H1 (cell line): Measurements from ENCODE around the gene SPOCK1. TPM values are rescaled to one million over a fixed set of nuclear protein-coding genes. Genes with fewer than 3 reads are reported as not detected.

ENCODE experiments used
- CTCF ChIA-PET: fragments of 300-600 bp; sonication (Branson Sonifier 250); formaldehyde crosslinking; loops from one replicate; lab custom pipeline; 2021; ENCODE audit not compliant: partially characterized antibody; lab: Charles Lee
- POLR2A ChIA-PET: fragments of 300-600 bp; sonication (Branson Sonifier 250); formaldehyde crosslinking; loops from one replicate; lab custom pipeline; 2021; ENCODE audit warnings: inconsistent platforms; ENCODE audit not compliant: partially characterized antibody; lab: Charles Lee
- DNase-seq, 2 experiments: peaks; one replicate each; pipeline versions ENCODE4 v3.0.0 to v3.0.0-alpha.2; 2010 to 2022; ENCODE audit warnings: low spot score in 2 of 2, low read depth in 1 of 2, mixed read lengths in 1 of 2
- FAIRE-seq: peaks from 2 replicates; lab custom pipeline; 2011; peaks lifted over from hg19 to GRCh38; lab: Jason Lieb, UNC
- H2AFZ ChIP-seq: 2 replicates; pipeline ENCODE4 v1.8.1; 2012; ENCODE audit warnings: low read length, inconsistent platforms
- H2AK5ac ChIP-seq: 2 replicates; pipeline ENCODE4 v1.6.1; 2013; ENCODE audit warnings: low read depth, low read length
- H2BK120ac ChIP-seq: replicated peaks from 2 replicates; pipeline ENCODE3; 2013; ENCODE audit warnings: low read depth, low read length, inconsistent platforms
- H2BK12ac ChIP-seq: 2 replicates; pipeline ENCODE4 v1.6.1; 2013; ENCODE audit warnings: low read depth, low read length
- H2BK15ac ChIP-seq: 2 replicates; pipeline ENCODE4 v1.6.1; 2013; ENCODE audit warnings: low read length
- H2BK20ac ChIP-seq: 2 replicates; pipeline ENCODE4 v1.6.1; 2013; ENCODE audit warnings: low read length
- H2BK5ac ChIP-seq: 2 replicates; pipeline ENCODE4 v1.6.1; 2013; ENCODE audit warnings: low read depth, low read length
- H3K14ac ChIP-seq: 2 replicates; pipeline ENCODE4 v1.6.1; 2013; ENCODE audit warnings: inconsistent platforms; ENCODE audit not compliant: insufficient read length
- H3K18ac ChIP-seq: 2 replicates; pipeline ENCODE4 v1.6.1; 2013; ENCODE audit warnings: low read length; ENCODE audit errors: extremely low read depth
- H3K23ac ChIP-seq: 2 replicates; pipeline ENCODE4 v1.6.1; 2013; ENCODE audit warnings: inconsistent platforms; ENCODE audit not compliant: insufficient read length
- H3K23me2 ChIP-seq: 2 replicates; pipeline ENCODE4 v1.6.1; 2013; ENCODE audit warnings: low read depth, low read length
- H3K27ac ChIP-seq: 2 replicates; pipeline ENCODE4 v1.6.1; 2011; ENCODE audit warnings: low read depth, low read length, inconsistent platforms
- H3K27me3 ChIP-seq, 4 experiments: replicated peaks in 1 of 4; 1 replicate in 1 of 4; 2 replicates in 3 of 4; pipeline versions ENCODE4 v1.6.1 to v1.8.1; 2011 to 2013; ENCODE audit warnings: low read length in 3 of 4, mild to moderate bottlenecking in 3 of 4, inconsistent platforms in 2 of 4, mixed read lengths in 2 of 4, moderate library complexity in 1 of 4; ENCODE audit not compliant: control insufficient read depth in 3 of 4, insufficient read depth in 3 of 4; ENCODE audit errors: extremely low read depth in 1 of 4
- H3K36me3 ChIP-seq, 4 experiments: 2 replicates each; pipeline versions ENCODE4 v1.6.1 to v1.8.1; 2011 to 2013; ENCODE audit warnings: mild to moderate bottlenecking in 4 of 4, low read length in 3 of 4, moderate library complexity in 2 of 4, control low read depth in 1 of 4, inconsistent platforms in 1 of 4; ENCODE audit not compliant: insufficient read depth in 4 of 4, control insufficient read depth in 2 of 4
- H3K4ac ChIP-seq: replicated peaks from 2 replicates; pipeline ENCODE3; 2013; ENCODE audit warnings: low read length, low read depth, mixed read lengths, inconsistent platforms; ENCODE audit not compliant: insufficient read length
- H3K4me1 ChIP-seq, 4 experiments: replicated peaks in 1 of 4; 1 replicate in 1 of 4; 2 replicates in 3 of 4; pipeline versions ENCODE4 v1.6.1 to v1.8.1; 2011 to 2013; ENCODE audit warnings: low read length in 3 of 4, inconsistent platforms in 2 of 4, mixed read lengths in 1 of 4; ENCODE audit not compliant: insufficient read depth in 4 of 4, control insufficient read depth in 3 of 4
- H3K4me2 ChIP-seq, 2 experiments: 2 replicates each; pipeline versions ENCODE4 v1.6.1 to v1.8.1; 2011 to 2013; ENCODE audit warnings: low read depth in 2 of 2, low read length in 2 of 2, control low read depth in 1 of 2, inconsistent platforms in 1 of 2, mild to moderate bottlenecking in 1 of 2; ENCODE audit not compliant: insufficient read depth in 1 of 2
- H3K4me3 ChIP-seq, 4 experiments: fragments of 200-600, 300-600 bp in 1 of 4; sonication (generic), shearing (Covaris generic), sonication (Bioruptor Twin) in 1 of 4; 2 replicates each; pipeline versions ENCODE4 v1.5.1 to v1.8.1; 2011 to 2016; ENCODE audit warnings: low read length in 4 of 4, low read depth in 3 of 4, control low read depth in 2 of 4, inconsistent platforms in 2 of 4, mild to moderate bottlenecking in 2 of 4, mixed read lengths in 1 of 4, moderate library complexity in 1 of 4; ENCODE audit not compliant: insufficient read depth in 2 of 4; ENCODE audit errors: extremely low read depth in 1 of 4
- H3K56ac ChIP-seq: replicated peaks from 2 replicates; pipeline ENCODE3; 2013; ENCODE audit warnings: low read depth, mild to moderate bottlenecking, mixed read lengths, low read length, inconsistent platforms; ENCODE audit not compliant: insufficient read length
- H3K79me1 ChIP-seq: 2 replicates; pipeline ENCODE4 v1.6.1; 2013; ENCODE audit warnings: low read depth, low read length, control low read depth
- H3K79me2 ChIP-seq, 2 experiments: 2 replicates each; pipeline versions ENCODE4 v1.6.1 to v1.8.1; 2012 to 2013; ENCODE audit warnings: low read length in 2 of 2, mild to moderate bottlenecking in 2 of 2, inconsistent platforms in 1 of 2; ENCODE audit not compliant: insufficient read depth in 2 of 2, control insufficient read depth in 1 of 2
- H3K9ac ChIP-seq, 4 experiments: replicated peaks in 1 of 4; 1 replicate in 1 of 4; 2 replicates in 3 of 4; pipeline versions ENCODE4 v1.6.1 to v1.8.1; 2011 to 2013; ENCODE audit warnings: low read depth in 3 of 4, low read length in 3 of 4, control low read depth in 2 of 4, mild to moderate bottlenecking in 2 of 4, moderate library complexity in 2 of 4, inconsistent platforms in 1 of 4; ENCODE audit errors: extremely low read depth in 1 of 4
- H3K9me3 ChIP-seq, 2 experiments: 2 replicates each; pipeline versions ENCODE4 v1.6.1 to v1.8.1; 2012 to 2013; ENCODE audit warnings: mild to moderate bottlenecking in 2 of 2, moderate library complexity in 2 of 2, control low read depth in 1 of 2, inconsistent platforms in 1 of 2, low read depth in 1 of 2, low read length in 1 of 2, mixed read lengths in 1 of 2; ENCODE audit not compliant: insufficient read depth in 2 of 2
- H4K20me1 ChIP-seq, 2 experiments: replicated peaks in 1 of 2; 2 replicates each; pipeline versions ENCODE3 to v1.8.1; 2011 to 2013; ENCODE audit warnings: inconsistent platforms in 2 of 2, low read length in 2 of 2, mild to moderate bottlenecking in 1 of 2; ENCODE audit not compliant: insufficient read depth in 2 of 2, control insufficient read depth in 1 of 2
- H4K5ac ChIP-seq: 2 replicates; pipeline ENCODE4 v1.6.1; 2013; ENCODE audit warnings: low read length, low read depth, mixed read lengths, inconsistent platforms; ENCODE audit not compliant: insufficient read length
- H4K8ac ChIP-seq: 2 replicates; pipeline ENCODE4 v1.8.0; 2013; ENCODE audit warnings: mild to moderate bottlenecking, moderate library complexity, low read length, inconsistent platforms; ENCODE audit not compliant: insufficient read depth; ENCODE audit errors: extremely low read depth
- H4K91ac ChIP-seq: replicated peaks from 2 replicates; pipeline ENCODE3; 2013; ENCODE audit warnings: low read length, mixed read lengths, inconsistent platforms; ENCODE audit not compliant: insufficient read length
- CBX5 ChIP-seq: fragments of 300-800, 300-1000 bp; sonication (generic); IDR thresholded peaks from 2 replicates; pipeline ENCODE4 v1.7.1; 2016; ENCODE audit warnings: antibody characterized with exemption, low read length, low read depth
- CEBPB ChIP-seq: IDR thresholded peaks from 2 replicates; pipeline ENCODE4 v1.6.1; 2012; ENCODE audit warnings: low read depth, low read length
- CHD2 ChIP-seq: IDR thresholded peaks from 2 replicates; pipeline ENCODE4 v1.6.1; 2012; ENCODE audit warnings: low read length, improper control_type of control experiment
- POU5F1 ChIP-seq: IDR thresholded peaks from 2 replicates; pipeline ENCODE4 v1.6.1; 2011; ENCODE audit warnings: low read depth, mild to moderate bottlenecking, low read length, moderate library complexity
- RAD21 ChIP-seq, 2 experiments: IDR thresholded peaks in 1 of 2; conservative IDR thresholded peaks in 1 of 2; 2 replicates each; pipeline ENCODE4 v1.6.1; 2011; ENCODE audit warnings: low read depth in 2 of 2, low read length in 2 of 2, improper control_type of control experiment in 1 of 2, inconsistent platforms in 1 of 2, mild to moderate bottlenecking in 1 of 2, moderate library complexity in 1 of 2
- SAP30 ChIP-seq: fragments of 300-600 bp; sonication (generic); IDR thresholded peaks from 2 replicates; pipeline ENCODE4 v1.7.1; 2012; ENCODE audit warnings: low read length, moderate library complexity, mild to moderate bottlenecking, inconsistent platforms; ENCODE audit not compliant: insufficient read depth, insufficient replicate concordance
- SRF ChIP-seq: IDR thresholded peaks from 2 replicates; pipeline ENCODE4 v1.6.1; 2011; ENCODE audit warnings: mild to moderate bottlenecking, low read depth, low read length, moderate library complexity
- WGBS, 2 experiments: shearing (Covaris generic) in 1 of 2; methylation state at CpG; one replicate each; pipeline versions ENCODE4 v1.1.6 to v1.1.7; 2013 to 2015; ENCODE audit warnings: low lambda C conversion rate in 2 of 2, mixed read lengths in 2 of 2, inconsistent platforms in 1 of 2, low coverage in 1 of 2, missing lambda C conversion rate in 1 of 2; ENCODE audit not compliant: insufficient replicate concordance in 2 of 2, insufficient coverage in 1 of 2, insufficient read length in 1 of 2; ENCODE audit errors: extremely low coverage in 1 of 2, missing lambda C conversion rate in 1 of 2; 5-methylcytosine and 5-hydroxymethylcytosine counted together
- polyA plus RNA-seq, 7 experiments: library from polyadenylated mRNA; depleted of rRNA in 3 of 7; stranded (reverse) in 5 of 7; unstranded in 2 of 7; fragments of >200 nt in 5 of 7; fragments of 200-250 nt in 2 of 7; gene quantifications; 1 replicate in 5 of 7; 2 replicates in 1 of 7; 4 replicates in 1 of 7; pipeline versions ENCODE4 v1.2.1 to v1.2.3, GENCODE V29; 2011 to 2013; ENCODE audit warnings: missing spikeins in 2 of 7, mixed read lengths in 2 of 7
- total RNA-seq: library from RNA; stranded (reverse); fragmentation: NEBNext Ultra II Directional; extraction: Animal tissue kit (Norgen Biotek cat#: 25700); gene quantifications from 2 replicates; pipeline ENCODE4 v1.2.1, GENCODE V29; 2021

Gene SPOCK1
- total and polyA plus RNA-seq, 2 of the 8 experiments (the other 6 are each of a cell fraction or from before 2014, with no cell fraction given): 6.9 to 18.1 TPM

DNA sequence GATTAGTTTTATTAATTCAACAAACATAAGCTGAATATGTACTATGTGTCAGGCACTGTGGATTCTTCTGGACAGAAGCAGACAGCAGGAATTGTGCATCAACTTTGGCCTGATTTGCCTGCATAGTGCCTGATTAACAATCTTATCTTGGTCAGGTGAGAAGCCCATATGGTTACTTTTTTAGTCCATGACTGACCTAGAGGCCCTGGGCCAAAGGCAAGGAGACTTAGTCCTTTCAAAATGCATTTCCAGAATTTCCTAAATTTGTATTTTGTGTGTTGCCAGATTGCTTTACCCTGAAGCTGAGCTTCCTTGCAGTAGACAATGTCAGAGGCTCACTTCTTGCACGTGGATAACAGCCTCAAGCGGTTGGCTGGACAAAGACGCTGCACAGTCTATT lies 286.7 kb downstream of the SPOCK1 start:
- H4K91ac ChIP-seq: no peak overlapping the region
- H3K79me1 ChIP-seq: no peaks in the 10 kb centered on the region
- H3K4me1 ChIP-seq: peaks cover 0 to 1% (median 0%) of the 10 kb centered on the region in 4 experiments; a peak in 1 of 7 replicates
- TF ChIP-seq RAD21 (IDR thresholded peaks at IDR 0.05 in 1 of 2, conservative IDR thresholded peaks at IDR 0.05 in 1 of 2; ENCODE audit: low read depth in 2 of 2, low read length in 2 of 2) (no peak), CBX5 (no peak), SRF (no peak), SAP30 (no peak), CEBPB (no peak), CHD2 (no peak), POU5F1 (no peak)
- no peak overlapping the region for H3K4ac ChIP-seq
- no peak overlapping the region for H3K14ac ChIP-seq
- H3K36me3 ChIP-seq: no peaks in the 10 kb centered on the region
- H2BK15ac ChIP-seq: no peak overlapping the region
- H3K79me2 ChIP-seq: no peaks in the 10 kb centered on the region
- no peaks in the 10 kb centered on the region for H3K23me2 ChIP-seq
- FAIRE-seq (no peak), DNase-seq (no peak)
- no peak overlapping the region for H2BK12ac ChIP-seq
- H2BK5ac ChIP-seq: no peak overlapping the region
- H2AFZ ChIP-seq: no peak overlapping the region
- no peak overlapping the region for H3K23ac ChIP-seq
- no peak overlapping the region for H2BK120ac ChIP-seq
- H3K27ac ChIP-seq: no peak overlapping the region
- 86% methylated on average over 3 of the region's 3 CpGs; no CpG with 5 or more reads in 1 of the 2 experiments for WGBS, 2 experiments
- H4K5ac ChIP-seq: no peak overlapping the region
- POLR2A ChIA-PET: no interaction called here
- H3K56ac ChIP-seq: no peak overlapping the region
- no peak overlapping the region for H2AK5ac ChIP-seq
- H3K4me3 ChIP-seq: no peak overlapping the region
- H3K27me3 ChIP-seq: no peaks in the 10 kb centered on the region
- H4K8ac ChIP-seq: no peak overlapping the region
- no peak overlapping the region for H2BK20ac ChIP-seq
- no peak overlapping the region for H3K4me2 ChIP-seq
- H3K9ac ChIP-seq: no peak overlapping the region
- H3K9me3 ChIP-seq: no peaks in the 10 kb centered on the region
- CTCF ChIA-PET: interaction anchor here (0.9 kb wide), 1 partner anchor 134 kb away, joined by 3 read pairs; no protein-coding TSS in a partner anchor
- no peaks in the 10 kb centered on the region for H4K20me1 ChIP-seq
- H3K18ac ChIP-seq: no peak overlapping the region
